Neutrophil (primary cell): ENCODE results near the gene ZNF41.

Source experiments
- H3K27ac ChIP-seq: fragments of 200-600 bp; sonication (generic); 2 replicates; pipeline ENCODE4 v1.5.1; 2016; ENCODE audit warnings: mild to moderate bottlenecking, moderate library complexity
- H3K27me3 ChIP-seq: fragments of 200-600 bp; sonication (generic); 2 replicates; pipeline ENCODE4 v1.6.0; 2016; ENCODE audit warnings: mild to moderate bottlenecking
- H3K36me3 ChIP-seq: fragments of 200-600 bp; sonication (generic); 2 replicates; pipeline ENCODE4 v1.5.1; 2017
- H3K4me1 ChIP-seq, 2 experiments: fragments of 200-600 bp in 1 of 2; sonication (generic) in 1 of 2; 1 replicate in 1 of 2; 2 replicates in 1 of 2; pipeline versions ENCODE4 v1.5.1 to v1.6.1; 2013 to 2016; ENCODE audit warnings: low read depth in 1 of 2, low read length in 1 of 2, mild to moderate bottlenecking in 1 of 2, moderate library complexity in 1 of 2; ENCODE audit not compliant: control insufficient read depth in 1 of 2, insufficient read depth in 1 of 2
- H3K4me3 ChIP-seq, 2 experiments: fragments of 200-600 bp in 1 of 2; sonication (generic) in 1 of 2; 1 replicate in 1 of 2; 2 replicates in 1 of 2; pipeline ENCODE4 v1.5.1; 2013 to 2016; ENCODE audit warnings: low read depth in 1 of 2, low read length in 1 of 2, mild to moderate bottlenecking in 1 of 2, moderate library complexity in 1 of 2
- H3K9me3 ChIP-seq: fragments of 200-600 bp; sonication (generic); 2 replicates; pipeline ENCODE4 v1.5.1; 2016
- CTCF ChIP-seq: fragments of 200-600 bp; sonication (generic); IDR thresholded peaks from 2 replicates; pipeline ENCODE4 v1.5.1; 2016; ENCODE audit warnings: antibody characterized with exemption

The ZNF41 gene

GRCh38 chrX:47483306-47484268, 565 bp upstream of the ZNF41 start:
- H3K27ac ChIP-seq = peak overlapping the region; percentile 83
- no peaks in the 10 kb centered on the region for H3K27me3 ChIP-seq
- peaks cover 7 to 16% of the 10 kb centered on the region in 2 experiments for H3K4me1 ChIP-seq
- TF ChIP-seq CTCF = no peak
- H3K9me3 ChIP-seq = no peaks in the 10 kb centered on the region
- no peaks in the 10 kb centered on the region for H3K36me3 ChIP-seq
- peak overlapping the region; percentile 77 to 78 for H3K4me3 ChIP-seq

- Histone ChIP-seq H3K9me3 (no peaks in the 10 kb centered on the region), H3K27ac (peak overlapping the region; percentile 83), H3K4me3 (peak overlapping the region; percentile 77 to 78)
Observed at GRCh38 chrX:47482065-47482511, 934 bp downstream of the ZNF41 start.

GRCh38 chrX:47481160-47481559, 1.9 kb downstream of the ZNF41 start:
- H3K9me3 ChIP-seq = no peaks in the 10 kb centered on the region
- no peaks in the 10 kb centered on the region for H3K27me3 ChIP-seq
- TF ChIP-seq CTCF = no peak
- no peak overlapping the region for H3K4me3 ChIP-seq
- no peak overlapping the region for H3K27ac ChIP-seq
- H3K36me3 ChIP-seq = no peaks in the 10 kb centered on the region
- peaks cover 7 to 16% of the 10 kb centered on the region in 2 experiments for H3K4me1 ChIP-seq

More at GRCh38 chrX:47482065-47482511, 934 bp downstream of the ZNF41 start:
- H3K27me3 ChIP-seq = no peaks in the 10 kb centered on the region
- H3K36me3 ChIP-seq = no peaks in the 10 kb centered on the region
- TF ChIP-seq CTCF = no peak
- H3K4me1 ChIP-seq = peaks cover 7 to 16% of the 10 kb centered on the region in 2 experiments

GRCh38 chrX:47480576-47480975, 2.4 kb downstream of the ZNF41 start:
- Histone ChIP-seq H3K36me3 (no peaks in the 10 kb centered on the region), H3K27me3 (no peaks in the 10 kb centered on the region), H3K4me3 (no peak overlapping the region), H3K27ac (no peak overlapping the region), H3K4me1 (peaks cover 7 to 16% of the 10 kb centered on the region in 2 experiments), H3K9me3 (no peaks in the 10 kb centered on the region)
- TF ChIP-seq CTCF = no peak

- H3K4me1 ChIP-seq = no peaks in the 10 kb centered on the region
- no peaks in the 10 kb centered on the region for H3K27me3 ChIP-seq
- no peak overlapping the region for H3K27ac ChIP-seq
- H3K4me3 ChIP-seq = no peak overlapping the region
- no peaks in the 10 kb centered on the region for H3K9me3 ChIP-seq
- H3K36me3 ChIP-seq = no peaks in the 10 kb centered on the region
- TF ChIP-seq CTCF = no peak
Observed at GRCh38 chrX:47475476-47475875, 7.5 kb downstream of the ZNF41 start.
